Neural progenitor cell (in vitro differentiated cells): Measurements from ENCODE around the gene TNFRSF19.

Source experiments
- CTCF ChIP-seq: fragments of 200-600 bp; sonication (generic); IDR thresholded peaks from 2 replicates; pipeline ENCODE4 v1.5.1; 2017; ENCODE audit warnings: antibody characterized with exemption, mild to moderate bottlenecking
- EZH2 ChIP-seq: fragments of 200-600 bp; sonication (generic); IDR thresholded peaks from 2 replicates; pipeline ENCODE4 v1.6.1; 2017; ENCODE audit warnings: antibody characterized with exemption, mild to moderate bottlenecking, moderate library complexity
- EZH2phosphoT487 ChIP-seq: fragments of 200-600 bp; sonication (generic); IDR thresholded peaks from 2 replicates; pipeline ENCODE4 v1.6.1; 2017; ENCODE audit warnings: antibody characterized with exemption

DNA sequence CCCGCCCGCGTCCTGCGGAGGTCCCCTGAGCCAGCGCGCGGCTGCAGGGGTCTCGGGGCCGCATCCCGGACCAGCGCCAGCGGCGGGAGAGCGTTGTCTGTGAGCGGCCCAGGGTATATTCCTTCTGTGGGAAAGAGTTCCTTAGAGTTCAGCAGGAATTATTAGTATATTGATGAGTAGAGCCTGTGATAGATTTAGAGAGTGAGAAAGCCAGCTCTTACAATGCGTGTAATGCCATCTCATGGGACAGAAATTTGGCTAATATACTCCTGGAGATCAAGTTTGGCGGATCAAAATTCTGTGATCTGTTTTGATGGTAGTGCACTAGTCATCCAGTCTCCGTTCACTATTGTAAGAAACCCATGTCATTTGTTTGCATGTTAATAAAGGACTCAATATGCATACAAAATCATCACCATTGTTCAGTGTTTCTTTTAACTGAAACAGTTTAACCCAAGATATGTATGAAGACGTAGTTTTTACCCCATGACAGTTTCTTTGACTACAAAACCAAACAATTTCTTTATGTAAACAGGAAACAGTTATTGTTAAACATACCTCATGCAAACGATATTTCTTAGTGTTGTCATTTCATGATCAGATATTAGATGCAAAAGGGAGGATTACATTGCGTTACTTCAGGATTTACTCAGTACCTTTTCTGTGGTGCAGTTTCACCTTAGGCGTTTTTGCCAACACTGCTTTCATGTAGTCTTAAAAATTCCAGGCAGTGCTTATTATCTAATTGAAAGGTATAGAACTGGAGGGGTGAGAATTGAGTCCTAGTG is 9.9 kb downstream of the TNFRSF19 start:
- TF ChIP-seq CTCF = no peak
- TF ChIP-seq EZH2phosphoT487 = no peak
- TF ChIP-seq EZH2 = no peak
